MV-4-11 (cell line): Measurements from ENCODE around the gene PDGFD.

Source experiments
- DNase-seq: peaks from one replicate; lab custom pipeline; 2025; lab: John Stamatoyannopoulos, UW

PDGFD gene

DNA sequence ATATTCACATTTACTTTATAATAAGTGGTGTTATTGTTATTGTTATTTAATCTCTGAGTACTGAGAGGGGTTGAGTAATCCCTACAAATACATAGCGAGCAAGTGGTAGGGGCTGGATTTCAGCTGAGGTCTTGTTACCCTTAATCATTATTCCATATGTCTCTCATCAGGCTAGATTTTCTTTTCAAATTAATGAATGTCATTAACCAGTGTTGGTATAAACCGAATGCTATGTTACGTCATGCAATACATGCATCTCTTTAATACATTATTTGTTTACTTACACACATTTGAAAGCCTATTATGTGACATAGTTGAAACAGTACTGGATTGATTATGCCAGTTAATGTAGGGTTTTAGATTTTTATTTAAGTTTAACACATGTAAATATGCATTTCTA lies 18.9 kb downstream of the PDGFD start:
- no peak for DNase-seq

DNA sequence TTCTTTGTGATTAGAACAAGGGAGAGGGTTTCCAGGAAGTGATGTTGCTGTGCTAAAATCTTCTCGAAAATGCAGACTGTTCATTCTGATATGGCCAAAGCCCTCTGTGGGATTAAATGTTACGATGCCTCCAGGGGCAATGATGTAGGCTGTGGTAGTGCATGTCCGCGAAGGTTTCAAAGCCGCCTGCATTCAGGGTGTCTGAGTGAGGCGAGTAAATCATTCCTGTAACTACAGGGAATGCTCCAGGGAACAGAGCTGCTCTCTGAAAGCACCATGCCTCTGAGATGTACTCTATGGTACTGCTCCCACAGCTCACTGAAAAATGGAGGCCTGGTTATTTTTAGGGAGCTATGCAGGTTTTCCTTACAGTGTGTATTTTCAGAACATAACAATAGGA lies 21.2 kb downstream of the PDGFD start:
- no peak for DNase-seq

DNA sequence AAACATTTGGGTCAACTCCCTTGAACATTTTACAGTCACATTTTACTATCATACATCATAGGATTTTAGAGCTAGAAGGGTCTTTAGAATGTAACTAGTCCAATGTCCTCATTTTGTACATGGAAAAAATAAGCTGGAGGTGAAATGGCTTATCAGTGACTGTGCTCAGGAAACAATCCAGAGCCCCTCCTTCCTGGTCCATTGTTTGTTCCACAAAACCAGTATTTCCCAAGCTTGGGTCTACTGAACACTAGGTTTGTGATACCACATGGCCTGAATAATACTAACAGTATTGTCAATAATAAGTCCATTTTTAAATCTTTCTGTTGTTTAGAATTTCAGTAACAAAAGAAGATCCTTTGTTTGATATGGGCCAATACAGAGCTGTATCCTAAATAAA lies 27.1 kb downstream of the PDGFD start:
- no peak for DNase-seq

DNA sequence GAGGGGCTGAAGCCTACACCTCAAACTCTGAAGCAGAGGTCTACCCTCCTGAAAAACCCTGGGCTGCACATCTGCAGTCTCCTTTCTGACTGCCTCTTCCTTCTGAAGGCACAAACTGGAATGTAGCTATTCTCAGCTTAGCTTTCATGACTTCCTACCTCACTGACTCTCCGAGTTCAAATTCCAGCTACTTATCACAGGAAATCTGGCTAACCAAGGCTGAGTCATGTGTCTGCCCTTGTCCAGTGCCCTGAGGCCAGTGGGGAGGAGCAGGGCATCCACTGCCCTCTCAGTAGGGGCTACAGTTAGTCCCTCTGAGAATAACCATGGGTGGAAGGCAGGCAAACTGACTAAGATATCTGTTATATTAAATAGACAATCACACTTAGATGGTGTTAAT lies 29.2 kb downstream of the PDGFD start:
- DNase-seq: no peak

DNA sequence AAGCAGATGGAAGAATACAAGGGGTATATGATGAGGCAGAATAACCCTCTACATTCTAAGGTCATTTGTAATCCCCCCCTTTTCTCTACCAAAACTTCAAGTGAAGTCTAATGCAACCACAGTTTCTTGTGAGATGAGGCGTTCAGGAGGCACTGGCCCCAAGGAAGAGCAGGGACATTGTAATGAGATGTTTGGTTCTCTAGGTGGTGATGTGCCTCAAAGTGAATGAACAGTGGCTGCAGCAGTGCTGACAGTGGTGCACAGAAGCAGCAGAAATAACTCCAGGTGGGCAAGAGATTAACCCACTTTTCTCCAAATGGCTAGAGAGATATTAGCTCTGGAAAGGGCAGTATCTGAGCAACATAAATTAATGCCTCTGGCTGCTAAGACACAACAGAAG lies 33.8 kb downstream of the PDGFD start:
- no peak for DNase-seq

DNA sequence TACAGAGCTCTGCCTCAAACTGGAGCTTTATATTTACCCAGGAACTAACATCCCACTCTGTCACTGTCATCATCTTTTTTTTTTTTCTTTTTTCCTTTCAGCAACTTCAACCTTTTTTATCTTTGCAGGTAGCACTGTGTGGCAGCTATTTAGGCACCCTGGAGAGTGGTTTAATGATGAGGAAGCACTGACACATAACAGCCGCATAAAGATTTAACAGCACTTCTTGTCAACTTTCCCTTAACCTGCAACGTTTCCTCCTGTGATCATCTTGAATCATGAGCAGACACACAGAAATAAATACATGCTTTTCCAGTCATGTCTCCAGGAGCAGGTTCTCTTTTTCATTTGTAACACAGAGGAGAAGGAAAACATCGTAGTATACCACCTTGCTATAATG lies 34.8 kb downstream of the PDGFD start:
- DNase-seq: no peak

DNA sequence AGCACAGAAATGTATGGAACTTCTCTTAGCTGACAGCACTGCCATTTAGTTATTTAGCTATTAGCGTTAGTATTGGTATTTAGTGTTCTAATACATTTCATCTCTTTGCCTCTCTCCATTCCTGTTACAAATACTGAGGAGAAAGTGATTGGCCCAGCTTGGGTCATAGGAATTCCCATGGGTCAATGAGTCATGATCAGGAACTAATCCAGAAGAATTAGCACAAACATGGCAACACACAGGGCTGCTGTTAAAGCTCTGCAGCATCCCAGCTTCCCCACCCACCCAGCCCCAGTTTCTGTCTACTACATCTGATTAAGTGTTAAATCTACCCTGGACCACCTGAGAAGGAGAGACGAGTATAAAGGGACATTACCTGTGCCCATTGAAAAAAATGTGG lies 36.1 kb downstream of the PDGFD start:
- no peak for DNase-seq

DNA sequence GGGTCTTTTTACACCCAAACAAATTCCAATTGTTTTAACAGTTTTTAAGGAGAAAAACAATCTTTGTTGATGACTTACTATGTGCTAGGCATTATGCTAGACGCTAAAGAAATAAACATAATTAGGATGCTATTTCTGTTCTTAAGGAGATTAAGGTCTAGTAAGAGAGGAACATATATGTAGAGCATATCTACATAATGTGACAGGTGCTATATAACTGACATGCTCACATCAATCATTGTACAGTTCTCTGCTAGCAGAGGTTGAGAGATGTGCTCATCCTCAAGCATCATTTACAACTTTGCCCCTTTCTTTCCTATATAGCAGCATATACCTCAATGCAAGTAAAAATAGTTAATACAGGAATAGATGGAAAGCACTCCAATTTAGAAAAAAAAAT lies 37.5 kb downstream of the PDGFD start:
- no peak for DNase-seq

DNA sequence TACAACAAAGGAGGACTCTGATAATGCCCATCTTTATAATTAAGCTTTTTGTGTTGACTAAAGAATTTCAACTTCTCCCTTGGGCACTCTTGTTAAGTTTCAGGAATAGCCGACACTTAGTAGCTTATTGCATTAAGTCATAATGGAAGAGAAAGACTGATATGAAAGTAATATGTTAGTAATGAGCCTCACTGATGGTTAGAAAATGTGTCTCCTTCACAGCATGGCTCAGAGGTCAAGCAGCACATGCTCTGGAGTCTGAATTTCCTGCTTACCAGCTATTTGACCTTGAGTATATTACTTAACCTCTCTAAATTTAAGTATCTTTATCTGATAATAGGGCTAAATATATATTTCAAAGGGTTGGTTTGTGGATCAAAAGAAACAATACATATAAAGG lies 39.0 kb downstream of the PDGFD start:
- no peak for DNase-seq

DNA sequence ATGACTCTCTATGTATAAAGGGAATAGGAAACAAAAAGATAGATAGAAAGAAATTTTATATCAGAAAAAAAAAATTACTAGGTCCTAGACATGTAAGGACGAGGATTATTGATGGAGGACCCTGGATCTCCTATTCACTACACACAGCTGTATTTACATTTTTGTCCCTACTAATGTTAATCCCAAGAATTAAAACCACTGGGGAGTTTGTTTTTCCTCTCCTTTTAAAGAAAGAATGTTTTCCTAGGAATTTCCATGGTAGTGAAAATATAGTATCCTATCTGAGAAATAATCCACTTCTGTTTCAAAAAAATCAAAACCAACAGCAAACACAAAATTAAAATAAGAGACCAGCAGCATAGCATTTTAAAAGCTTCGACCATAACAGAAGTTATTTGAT lies 41.1 kb downstream of the PDGFD start:
- no peak for DNase-seq

DNA sequence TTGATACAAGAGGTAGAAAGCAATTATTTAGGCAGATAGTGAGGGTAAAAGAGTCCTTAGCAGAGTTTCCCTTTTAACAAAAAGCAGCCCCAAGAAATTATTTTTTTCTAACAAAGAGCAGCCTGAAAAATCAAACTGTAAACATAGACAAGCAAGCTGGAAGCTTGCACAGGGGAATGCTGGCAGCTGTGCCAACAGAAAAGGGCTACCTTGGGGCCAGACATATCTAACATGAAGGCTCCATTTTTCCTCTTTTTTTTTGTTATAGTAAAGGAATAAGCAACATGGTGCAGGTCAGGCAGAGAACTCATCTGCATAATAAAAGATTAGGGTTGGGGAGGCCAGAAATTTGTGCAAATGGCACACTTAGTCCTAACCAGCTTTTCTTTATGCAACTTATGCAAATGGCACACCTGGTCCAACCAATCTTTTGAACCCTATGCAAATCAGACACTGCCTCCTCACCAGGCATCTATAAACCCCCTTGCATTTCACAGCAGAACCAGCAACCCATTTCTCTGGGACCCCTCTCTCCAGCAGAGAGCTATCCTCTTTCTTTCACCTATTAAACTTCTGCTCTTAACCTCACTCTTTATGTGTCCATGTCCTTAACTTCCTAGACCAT lies 41.8 kb downstream of the PDGFD start:
- DNase-seq: no peak

DNA sequence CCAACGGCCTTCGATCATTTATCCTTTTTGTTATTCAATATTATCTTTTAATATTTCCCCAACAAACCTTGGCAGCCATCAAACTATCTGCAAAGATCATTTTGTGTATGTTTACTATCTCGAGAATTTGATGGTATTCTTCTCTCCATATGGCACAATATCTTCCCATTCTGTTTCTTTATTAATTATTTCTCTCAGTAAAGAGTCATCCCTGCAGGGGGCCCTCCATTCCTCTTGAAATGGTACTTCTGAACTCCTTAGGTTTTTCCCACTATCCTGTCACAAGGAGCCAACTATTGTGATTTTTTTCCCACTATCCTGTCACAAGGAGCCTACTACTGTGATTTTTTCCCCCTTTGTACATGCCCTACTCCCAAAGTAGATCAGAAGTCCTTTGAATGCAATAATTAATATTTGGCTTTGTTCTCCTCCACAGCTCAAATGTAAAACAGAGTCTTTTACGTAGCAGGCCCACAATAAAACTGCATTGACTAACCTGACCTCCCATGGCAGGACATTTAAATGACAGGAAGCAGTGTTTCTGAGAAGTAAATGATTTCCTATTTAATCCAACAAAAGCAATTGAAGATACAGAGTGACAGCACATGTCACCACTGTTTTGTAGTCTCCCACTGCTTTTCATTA lies 43.3 kb downstream of the PDGFD start:
- no peak for DNase-seq

DNA sequence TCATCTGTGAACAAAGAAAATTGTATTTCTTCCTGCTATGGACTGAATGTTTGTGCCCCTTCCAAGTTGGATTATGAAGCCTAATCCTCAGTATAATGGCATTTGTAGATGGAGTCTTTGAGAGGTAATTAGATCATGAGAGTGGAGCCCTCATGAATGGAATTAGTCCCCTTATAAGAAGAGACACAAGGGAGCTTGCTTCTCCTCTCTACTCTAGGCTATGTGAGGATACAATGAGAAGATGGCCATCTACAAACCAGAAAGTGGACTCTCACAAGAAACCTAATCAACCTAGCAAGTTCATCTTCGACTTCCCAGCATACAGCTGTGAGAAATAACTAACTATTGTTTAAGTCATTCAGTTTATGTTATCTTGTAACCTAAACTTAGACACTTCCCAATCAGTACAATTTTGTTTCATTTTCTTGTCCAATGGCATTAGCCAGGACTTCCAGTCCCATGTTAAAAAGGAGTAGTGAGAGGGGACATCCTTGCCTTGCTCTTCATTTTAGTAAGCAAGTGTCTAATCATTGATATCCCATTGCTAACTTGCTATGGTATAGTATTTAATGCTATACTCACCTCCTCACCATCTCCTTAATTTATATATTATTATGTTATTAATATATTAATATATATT lies 45.7 kb downstream of the PDGFD start:
- DNase-seq: no peak

DNA sequence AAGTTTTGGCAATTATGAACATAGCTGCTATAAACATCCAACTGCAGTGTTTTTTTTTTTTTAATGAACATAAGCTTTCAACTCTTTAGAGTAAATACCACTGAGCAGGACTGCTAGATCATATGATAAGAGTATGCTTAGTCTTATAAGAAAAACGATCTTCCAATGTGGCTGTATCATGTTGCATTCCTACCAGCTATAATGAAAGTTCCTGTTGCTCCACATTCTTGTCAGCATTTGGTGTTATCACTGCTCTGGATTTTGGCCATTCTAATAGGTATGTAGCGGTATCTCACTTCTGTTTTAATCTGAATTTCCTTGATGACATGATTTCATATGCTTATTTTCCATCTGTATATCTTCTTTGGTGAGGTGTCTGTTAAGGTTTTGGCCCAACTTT lies 50.4 kb downstream of the PDGFD start:
- DNase-seq: no peak

DNA sequence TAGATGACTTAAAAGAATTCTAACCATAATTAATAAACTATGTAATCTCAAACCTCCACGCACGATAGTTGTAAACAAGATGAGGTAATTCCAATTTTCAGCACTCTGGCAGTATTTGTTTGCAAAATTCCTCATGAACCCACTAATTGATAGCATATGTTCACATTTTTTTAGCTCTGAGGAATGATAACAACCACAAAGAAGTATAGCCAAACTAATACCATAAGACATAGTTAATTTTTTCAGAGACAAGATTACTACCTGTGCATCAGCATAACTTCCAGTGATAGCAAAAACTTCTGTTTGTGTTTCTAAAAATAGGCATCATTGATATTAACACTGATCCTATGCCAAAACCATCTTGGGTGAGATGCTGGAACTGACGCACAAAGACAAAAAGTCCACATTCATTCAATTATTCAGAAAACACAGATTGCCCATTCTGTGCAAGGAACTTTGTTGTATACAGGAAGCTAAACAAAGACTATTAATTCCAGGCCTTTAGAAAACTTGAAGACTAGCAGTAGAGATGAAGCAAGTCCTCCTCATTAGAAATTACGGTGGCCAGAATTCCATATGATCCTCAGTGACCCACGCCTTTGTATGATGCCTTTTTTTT lies 57.7 kb downstream of the PDGFD start:
- DNase-seq: no peak

DNA sequence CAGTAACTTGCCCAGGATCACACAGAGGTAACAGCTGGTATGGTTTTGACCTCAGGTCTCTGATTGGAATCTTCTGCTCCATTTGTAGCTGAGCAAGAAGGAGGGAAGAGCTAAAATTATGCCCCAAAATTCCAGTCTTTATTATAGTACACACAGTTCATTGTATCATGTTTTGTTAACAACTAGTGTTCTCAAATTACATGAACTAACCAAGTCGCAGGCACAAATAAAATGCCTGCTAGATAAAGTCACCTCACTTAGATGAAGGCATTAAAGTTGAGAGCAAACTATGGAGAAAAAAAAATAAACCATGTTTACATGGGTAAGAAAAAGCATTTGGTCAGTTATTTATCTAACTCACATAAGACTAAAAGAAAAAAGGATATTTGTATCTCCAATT lies 58.8 kb downstream of the PDGFD start:
- no peak for DNase-seq

DNA sequence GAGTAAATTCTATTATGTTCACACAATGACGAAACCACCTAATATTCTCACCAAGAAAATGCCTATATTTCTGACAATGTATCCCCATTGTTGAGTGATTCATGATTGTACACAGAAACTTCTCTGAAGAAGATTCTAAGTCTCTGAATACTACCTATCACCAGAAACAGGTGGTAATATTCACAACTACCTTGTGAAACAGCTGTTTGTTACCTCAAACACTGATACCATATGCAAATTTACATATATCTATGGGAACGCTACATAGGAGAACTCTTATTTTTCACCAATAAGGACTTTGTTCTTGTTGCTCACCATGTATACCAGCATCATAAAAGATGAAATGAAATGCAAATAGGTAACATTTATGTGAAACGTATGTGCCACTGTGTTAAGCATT lies 59.3 kb downstream of the PDGFD start:
- no peak for DNase-seq

DNA sequence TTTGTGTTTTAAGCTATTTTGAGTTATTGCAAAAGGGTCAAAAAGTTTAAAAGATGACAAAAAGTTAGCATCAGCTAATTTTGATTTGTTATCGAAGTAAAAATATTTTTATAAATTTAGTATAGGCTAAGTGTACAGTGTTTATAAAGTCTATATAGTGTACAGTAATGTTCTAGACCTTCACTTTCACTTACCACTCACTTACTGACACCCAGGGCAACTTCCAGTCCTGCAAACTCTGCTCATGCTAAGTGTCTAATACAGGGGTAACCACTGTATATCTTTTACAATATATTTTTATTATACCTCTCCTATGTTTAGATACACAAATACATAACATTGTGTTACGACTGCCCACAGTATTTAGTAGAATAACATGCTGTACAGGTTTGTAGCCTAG lies 59.7 kb downstream of the PDGFD start:
- no peak for DNase-seq

DNA sequence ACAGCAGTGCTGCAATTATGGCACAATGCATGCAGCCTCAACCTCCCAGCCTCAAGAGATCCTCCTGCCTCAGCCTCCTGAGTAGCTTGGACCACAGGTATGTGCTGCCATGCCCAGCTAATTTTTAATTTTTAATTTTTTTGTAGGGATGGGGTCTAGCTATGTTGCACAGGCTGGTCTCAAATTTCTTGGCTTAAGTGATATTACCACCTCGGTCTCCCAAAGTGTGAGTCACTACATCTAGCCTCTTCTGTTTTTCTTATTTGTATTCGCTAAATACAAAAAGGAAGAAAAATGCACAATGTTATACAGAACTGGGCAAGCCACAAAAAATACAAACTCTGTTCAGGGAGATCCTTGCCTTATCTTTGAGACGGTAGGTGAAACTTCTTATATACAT lies 65.4 kb downstream of the PDGFD start:
- DNase-seq: no peak

DNA sequence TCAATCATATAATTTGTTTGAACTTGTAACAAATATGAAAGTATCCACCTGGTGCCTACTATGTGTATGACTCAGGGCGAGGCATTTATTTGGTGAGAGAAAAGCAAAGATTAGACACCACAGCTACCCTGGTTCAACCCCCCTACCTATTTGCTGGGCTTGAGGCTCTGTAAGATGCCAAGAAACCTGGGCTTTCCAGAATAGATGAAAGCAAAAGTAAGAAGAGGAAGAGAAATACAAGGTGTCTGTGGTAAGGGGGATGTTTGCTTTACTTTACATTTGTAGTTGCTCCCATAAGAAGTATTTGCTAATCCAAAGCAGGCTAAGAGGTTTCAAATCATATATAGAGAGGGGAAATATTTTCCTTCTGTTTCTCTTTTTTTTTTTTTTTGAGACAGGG lies 65.8 kb downstream of the PDGFD start:
- no peak for DNase-seq

DNA sequence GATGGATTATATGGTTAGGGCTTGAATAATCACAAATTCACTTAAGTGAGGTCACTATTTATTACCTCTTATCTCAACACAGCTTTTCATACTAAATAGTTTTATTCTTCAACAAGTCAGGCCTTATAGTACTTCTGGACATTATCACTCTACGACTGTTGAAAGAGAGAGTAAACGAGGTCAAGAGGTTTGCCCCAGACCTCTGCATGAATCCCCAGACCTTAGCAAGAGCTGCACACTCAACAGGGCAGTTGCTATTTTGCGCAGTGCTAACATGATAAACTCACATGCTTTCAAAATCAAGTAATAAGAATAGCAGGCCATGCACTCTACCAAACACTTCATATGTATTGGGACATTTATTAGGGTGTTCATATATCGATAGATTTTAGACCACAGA lies 67.0 kb downstream of the PDGFD start:
- no peak for DNase-seq

DNA sequence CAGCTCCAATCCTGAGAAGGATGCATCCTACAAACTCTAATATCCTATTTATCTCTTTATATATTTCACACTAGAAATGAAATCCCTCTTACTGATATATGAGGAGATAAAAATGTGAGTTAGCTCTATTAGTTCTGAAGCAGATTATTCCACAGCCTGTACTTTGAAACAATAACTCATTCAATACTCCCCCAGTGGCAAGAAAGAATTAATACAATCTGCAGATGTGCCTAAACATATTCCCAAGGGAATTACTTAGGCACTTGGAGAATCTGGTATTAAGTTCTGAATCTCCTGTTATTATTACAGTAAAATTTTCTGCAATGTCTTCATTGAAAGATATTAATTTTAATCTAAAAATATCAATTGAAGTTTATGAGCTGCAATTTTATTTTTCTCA lies 68.2 kb downstream of the PDGFD start:
- no peak for DNase-seq

DNA sequence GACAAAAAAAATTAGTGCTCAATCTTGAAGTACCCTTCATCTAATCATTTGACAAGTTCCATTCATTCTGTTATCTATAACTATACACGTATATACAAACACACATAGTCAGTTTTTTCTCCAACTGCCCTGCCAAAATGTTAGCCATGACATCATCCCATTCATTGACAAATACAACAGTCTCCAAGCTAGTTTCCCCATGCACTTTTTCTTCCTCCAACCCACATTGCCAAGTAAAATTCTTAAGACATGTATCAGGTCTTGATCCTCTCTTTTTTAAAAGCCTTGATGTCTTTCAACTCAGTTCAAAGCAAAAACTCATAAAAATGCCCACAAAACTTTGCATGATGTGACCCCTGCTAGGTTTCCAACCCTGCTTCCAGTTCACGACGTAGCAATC lies 69.4 kb downstream of the PDGFD start:
- DNase-seq: no peak
